Fibroblast of villous mesenchyme (primary cell): ENCODE measurements around the gene CCDC74B. TPM values are rescaled to one million over a fixed set of nuclear protein-coding genes. Genes with fewer than 3 reads are reported as not detected.
"Not testable (repeated sequence)": the region's sequence is repeated elsewhere in the genome, so short reads cannot be mapped to it uniquely, and the experiment has no call there.

Experiments
- DNase-seq: peaks from one replicate; pipeline ENCODE4 v3.0.0-alpha.2; 2010; ENCODE audit warnings: low read depth
- H3K4me3 ChIP-seq: 2 replicates; pipeline ENCODE4 v1.5.1; 2011; ENCODE audit warnings: low read depth, mild to moderate bottlenecking, low read length
- total RNA-seq: library from RNA; depleted of rRNA; stranded (reverse); fragments of >200 nt; gene quantifications from 2 replicates; pipeline ENCODE4 v1.2.3, GENCODE V29; 2012
- TF ChIP-seq, protein P1 (sequence below): IDR thresholded peaks from 2 replicates; pipeline ENCODE4 v1.5.1; 2012; ENCODE audit warnings: low read depth, mild to moderate bottlenecking, low read length; ENCODE audit not compliant: insufficient read depth

Gene CCDC74B
- total RNA-seq, 1 donor = 4.3 TPM

DNA sequence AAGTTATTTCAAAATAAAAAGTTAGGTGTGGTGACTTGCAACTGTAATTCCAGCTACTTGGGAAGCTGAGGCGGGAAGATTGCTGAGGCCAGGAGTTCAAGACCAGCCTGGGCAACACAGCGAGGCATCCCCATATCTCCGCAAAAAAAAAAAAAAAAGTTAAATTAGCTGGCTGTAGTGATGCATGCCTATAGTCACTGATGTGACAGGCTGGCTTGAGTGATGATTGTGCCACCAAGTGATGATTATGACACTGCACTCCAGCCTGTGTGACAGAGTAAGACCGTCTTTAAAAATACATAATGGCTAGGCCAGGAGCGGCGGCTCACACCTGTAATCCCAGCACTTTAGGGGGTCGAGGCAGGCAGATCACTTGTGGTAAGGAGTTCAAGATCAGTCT lies 25.0 kb upstream of the CCDC74B start:
- TF ChIP-seq, protein P1, sequence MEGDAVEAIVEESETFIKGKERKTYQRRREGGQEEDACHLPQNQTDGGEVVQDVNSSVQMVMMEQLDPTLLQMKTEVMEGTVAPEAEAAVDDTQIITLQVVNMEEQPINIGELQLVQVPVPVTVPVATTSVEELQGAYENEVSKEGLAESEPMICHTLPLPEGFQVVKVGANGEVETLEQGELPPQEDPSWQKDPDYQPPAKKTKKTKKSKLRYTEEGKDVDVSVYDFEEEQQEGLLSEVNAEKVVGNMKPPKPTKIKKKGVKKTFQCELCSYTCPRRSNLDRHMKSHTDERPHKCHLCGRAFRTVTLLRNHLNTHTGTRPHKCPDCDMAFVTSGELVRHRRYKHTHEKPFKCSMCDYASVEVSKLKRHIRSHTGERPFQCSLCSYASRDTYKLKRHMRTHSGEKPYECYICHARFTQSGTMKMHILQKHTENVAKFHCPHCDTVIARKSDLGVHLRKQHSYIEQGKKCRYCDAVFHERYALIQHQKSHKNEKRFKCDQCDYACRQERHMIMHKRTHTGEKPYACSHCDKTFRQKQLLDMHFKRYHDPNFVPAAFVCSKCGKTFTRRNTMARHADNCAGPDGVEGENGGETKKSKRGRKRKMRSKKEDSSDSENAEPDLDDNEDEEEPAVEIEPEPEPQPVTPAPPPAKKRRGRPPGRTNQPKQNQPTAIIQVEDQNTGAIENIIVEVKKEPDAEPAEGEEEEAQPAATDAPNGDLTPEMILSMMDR = no peak
- H3K4me3 ChIP-seq = no peak overlapping the region
- DNase-seq = no peak

GRCh38 chr2:130169163-130169562 lies 24.3 kb upstream of the CCDC74B start:
- DNase-seq, H3K4me3 ChIP-seq: not testable (repeated sequence)

GRCh38 chr2:130166611-130167010 lies 21.7 kb upstream of the CCDC74B start:
- not testable (repeated sequence) for DNase-seq, H3K4me3 ChIP-seq

DNA sequence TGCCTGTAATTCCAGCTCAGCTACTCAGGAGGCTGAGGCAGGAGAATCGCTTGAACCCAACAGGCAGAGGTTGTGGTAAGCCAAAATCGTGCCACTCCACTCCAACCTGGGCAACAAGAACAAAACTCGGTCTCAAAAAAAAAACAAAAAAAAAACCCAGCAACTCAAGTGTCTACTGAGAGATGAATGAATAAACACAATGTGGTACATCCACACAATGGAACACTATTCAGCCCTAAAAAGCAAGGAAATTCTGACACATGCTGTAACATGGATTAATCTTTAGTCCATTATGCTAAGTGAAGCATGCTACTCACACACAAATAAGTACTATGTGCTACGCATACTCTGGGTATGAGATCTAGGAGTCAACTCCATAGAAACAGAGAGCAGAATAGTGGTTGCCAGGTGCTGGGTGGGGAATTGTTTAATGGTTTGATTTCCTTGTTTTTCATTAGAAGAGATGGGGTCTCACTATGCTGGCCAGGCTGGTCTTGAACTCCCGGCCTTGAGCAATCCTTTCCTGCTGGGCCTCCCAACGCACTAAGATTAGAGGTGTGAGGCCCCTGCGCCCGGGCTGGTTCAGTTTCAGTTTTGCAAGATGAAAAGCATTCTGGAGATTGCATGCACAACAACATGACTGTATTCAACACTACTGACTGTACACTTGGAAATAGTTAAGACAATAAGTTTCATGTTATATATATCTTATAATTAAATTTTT lies 20.5 kb upstream of the CCDC74B start:
- TF ChIP-seq, protein P1 = no peak
- no peak overlapping the region for H3K4me3 ChIP-seq
- DNase-seq = no peak

DNA sequence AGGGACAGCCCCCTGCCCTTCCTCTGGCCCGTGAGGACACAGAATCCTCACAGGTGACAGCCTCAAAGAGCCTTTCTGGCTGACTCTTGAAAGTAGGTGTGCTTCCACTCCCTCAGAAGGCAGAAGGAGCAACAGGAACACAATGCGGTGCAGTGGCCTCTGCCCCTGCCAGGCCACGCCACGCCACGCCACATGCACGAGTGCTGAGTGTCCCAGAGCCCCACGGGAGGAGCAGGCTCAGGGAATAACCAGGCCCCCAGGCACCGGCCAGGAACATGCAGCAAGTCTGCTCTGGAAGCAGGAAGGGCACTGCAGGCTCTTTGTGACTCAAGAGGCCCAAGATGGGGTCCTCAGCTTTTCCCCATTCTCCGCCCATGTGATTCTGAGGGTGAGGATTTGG lies 18.1 kb upstream of the CCDC74B start:
- TF ChIP-seq, protein P1 = no peak
- DNase-seq = no peak
- no peak overlapping the region for H3K4me3 ChIP-seq

DNA sequence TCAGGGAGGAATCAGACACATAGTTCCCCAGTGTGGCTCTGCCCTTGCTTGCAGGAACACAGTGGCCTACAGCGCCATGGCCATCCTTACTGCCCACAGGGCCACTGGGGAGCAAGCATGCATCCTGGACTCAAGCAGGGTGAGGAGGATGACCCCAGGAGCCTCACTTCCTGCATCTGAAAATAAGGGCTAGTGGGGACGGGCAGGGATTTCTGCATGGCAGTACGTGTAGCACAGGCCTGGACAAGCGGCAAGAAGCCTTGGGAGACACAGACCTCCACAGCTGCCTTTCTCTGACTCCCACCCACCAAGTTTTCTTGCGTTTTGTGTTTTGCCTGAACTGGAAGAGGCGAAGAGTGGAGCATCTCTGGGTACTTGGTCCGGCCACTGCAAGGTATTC lies 17.6 kb upstream of the CCDC74B start:
- DNase-seq, H3K4me3 ChIP-seq: not testable (repeated sequence)

- not testable (repeated sequence) for DNase-seq
These were observed 16.2 kb upstream of the CCDC74B start for GRCh38 chr2:130160838-130161705.

DNA sequence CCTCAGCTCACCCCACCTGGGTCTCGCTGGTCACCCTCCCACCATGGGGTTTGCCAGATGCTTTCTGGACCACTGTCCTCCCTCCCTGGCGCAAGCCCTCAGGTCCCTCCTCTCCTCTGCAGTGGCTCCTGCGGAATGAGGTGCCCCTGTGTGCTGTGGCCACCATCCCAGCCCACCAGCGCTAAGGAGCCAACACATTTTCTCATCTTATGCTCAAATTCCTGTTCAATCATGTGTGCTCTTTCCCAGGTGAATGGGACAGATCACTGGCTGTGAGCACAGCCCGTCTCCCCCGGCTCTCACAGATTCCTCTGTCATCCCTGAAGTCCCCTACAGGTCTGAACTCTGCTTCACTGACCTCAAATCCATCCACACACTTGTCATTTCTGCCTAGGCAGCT lies 15.2 kb upstream of the CCDC74B start:
- DNase-seq = no peak
- TF ChIP-seq, protein P1 = no peak
- H3K4me3 ChIP-seq = no peak overlapping the region

More at GRCh38 chr2:130160838-130161705, 16.2 kb upstream of the CCDC74B start:
- not testable (repeated sequence) for H3K4me3 ChIP-seq

- H3K4me3 ChIP-seq, DNase-seq: not testable (repeated sequence)
These were observed 14.5 kb upstream of the CCDC74B start for GRCh38 chr2:130159376-130159775.
